ENCODE results near the gene CCDC85B. TPM values are rescaled to one million over a fixed set of nuclear protein-coding genes. Genes with fewer than 3 reads are reported as not detected.

Gene CCDC85B
- total RNA-seq, 1 donor from 2014 or later: 29.3 TPM

DNA sequence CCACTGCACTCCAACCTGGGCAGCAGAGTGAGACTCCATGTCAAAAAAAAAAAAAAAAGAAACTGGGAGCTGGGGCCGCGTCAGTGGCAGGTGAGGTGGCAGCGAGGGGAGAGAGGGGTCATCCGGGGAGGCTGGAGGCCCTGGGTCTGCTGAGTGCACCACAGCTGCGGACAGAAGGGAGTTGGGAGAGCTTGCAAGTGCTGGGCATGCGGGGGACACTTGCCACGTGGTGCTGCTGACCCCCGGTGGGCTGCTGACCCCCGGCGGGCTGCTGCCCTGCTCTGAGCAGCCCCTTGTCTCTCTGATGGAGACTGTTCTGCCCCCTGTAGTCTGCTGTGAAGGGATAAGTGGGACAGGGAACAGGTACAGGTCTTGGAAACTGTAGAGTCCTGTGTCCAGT lies 31.4 kb downstream of the CCDC85B start:
- Mint-ChIP-seq H3K9me3 (no peaks in the 10 kb centered on the region), H3K4me1 (peaks cover 12% of the 10 kb centered on the region), H3K4me3 (peak overlapping the region; percentile 65), H3K27me3 (ENCODE audit: low read depth) (no peaks in the 10 kb centered on the region), H3K27ac (ENCODE audit: unreplicated experiment) (no peak overlapping the region), H3K36me3 (ENCODE audit: low read depth) (peaks cover 4% of the 10 kb centered on the region)
- DNase-seq (ENCODE audit: low read depth, low spot score): no peak
- TF ChIP-seq CTCF (conservative IDR thresholded peaks at IDR 0.05): no peak

DNA sequence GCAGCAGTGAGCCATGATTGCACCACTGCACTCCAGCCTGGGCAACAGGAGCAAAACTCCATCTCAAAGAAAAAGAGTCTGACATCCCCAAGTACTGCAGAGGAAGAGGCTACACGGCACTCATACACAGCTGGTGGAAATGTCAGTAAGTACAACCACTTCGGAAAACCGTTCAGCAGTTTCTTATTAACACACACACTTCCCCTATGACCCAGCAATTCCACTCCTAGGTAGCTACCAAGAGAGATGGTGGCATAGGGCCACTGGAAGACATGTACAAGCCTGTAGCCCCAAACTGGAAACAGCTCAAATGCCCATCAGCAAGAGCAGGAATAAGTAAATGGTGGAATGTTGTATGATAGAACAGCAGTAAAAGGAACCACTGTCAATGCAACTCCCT lies 32.1 kb downstream of the CCDC85B start:
- no peaks in the 10 kb centered on the region for H3K27me3 Mint-ChIP-seq (ENCODE audit: low read depth)
- peaks cover 4% of the 10 kb centered on the region for H3K36me3 Mint-ChIP-seq (ENCODE audit: low read depth)
- peaks cover 8% of the 10 kb centered on the region for H3K4me1 Mint-ChIP-seq
- H3K9me3 Mint-ChIP-seq: no peaks in the 10 kb centered on the region
- no peak overlapping the region for H3K27ac Mint-ChIP-seq (ENCODE audit: unreplicated experiment)
- peak overlapping the region; percentile 65 for H3K4me3 Mint-ChIP-seq
- TF ChIP-seq CTCF (conservative IDR thresholded peaks at IDR 0.05): no peak
- no peak for DNase-seq (ENCODE audit: low read depth, low spot score)

- Mint-ChIP-seq H3K36me3 (ENCODE audit: low read depth) (peaks cover 4% of the 10 kb centered on the region), H3K9me3 (no peaks in the 10 kb centered on the region), H3K4me3 (no peak overlapping the region), H3K27me3 (ENCODE audit: low read depth) (no peaks in the 10 kb centered on the region), H3K27ac (ENCODE audit: unreplicated experiment) (peak overlapping the region; percentile 57), H3K4me1 (peaks cover under 1% of the 10 kb centered on the region)
- no peak for DNase-seq (ENCODE audit: low read depth, low spot score)
- no peak for TF ChIP-seq CTCF (conservative IDR thresholded peaks at IDR 0.05)
Measured at GRCh38 chr11:65925397-65925796, 34.9 kb downstream of the CCDC85B start.

- no peaks in the 10 kb centered on the region for H3K27me3 Mint-ChIP-seq (ENCODE audit: low read depth)
- H3K9me3 Mint-ChIP-seq: no peaks in the 10 kb centered on the region
- no peak for TF ChIP-seq CTCF (conservative IDR thresholded peaks at IDR 0.05)
- no peak overlapping the region for H3K4me3 Mint-ChIP-seq
- peaks cover 11% of the 10 kb centered on the region for H3K4me1 Mint-ChIP-seq
- H3K27ac Mint-ChIP-seq (ENCODE audit: unreplicated experiment): no peak overlapping the region
- DNase-seq (ENCODE audit: low read depth, low spot score): no peak
- H3K36me3 Mint-ChIP-seq (ENCODE audit: low read depth): peaks cover under 1% of the 10 kb centered on the region
Measured at GRCh38 chr11:65927904-65928397, 37.5 kb downstream of the CCDC85B start.

GRCh38 chr11:65928667-65929066 lies 38.2 kb downstream of the CCDC85B start:
- Mint-ChIP-seq H3K4me3 (no peak overlapping the region), H3K27ac (ENCODE audit: unreplicated experiment) (no peak overlapping the region), H3K27me3 (ENCODE audit: low read depth) (no peaks in the 10 kb centered on the region), H3K4me1 (peaks cover 11% of the 10 kb centered on the region), H3K36me3 (ENCODE audit: low read depth) (no peaks in the 10 kb centered on the region), H3K9me3 (no peaks in the 10 kb centered on the region)
- DNase-seq (ENCODE audit: low read depth, low spot score): no peak
- TF ChIP-seq CTCF (conservative IDR thresholded peaks at IDR 0.05): no peak

Data from neural crest cell (in vitro differentiated cells).